Uterus (tissue), 4 donors: Measurements from ENCODE around the gene ZBTB33. TPM values are rescaled to one million over a fixed set of nuclear protein-coding genes. Genes with fewer than 3 reads are reported as not detected.

Source experiments
- DNase-seq, 2 donors: peaks; one replicate each; pipeline ENCODE4 v3.0.0-alpha.2; 2019 to 2020
- H3K27ac ChIP-seq, 2 donors: fragments of 200-600 bp; sonication (generic); 1 replicate in 1 of 2; 2 replicates in 1 of 2; pipeline ENCODE4 v1.5.1; 2016 to 2018
- H3K27me3 ChIP-seq, 2 donors: fragments of 200-600 bp; sonication (generic); one replicate each; pipeline ENCODE4 v1.5.1; 2018 to 2019; ENCODE audit warnings: control low read depth in 1 of 2
- H3K36me3 ChIP-seq, 2 donors: fragments of 200-600 bp; sonication (generic); one replicate each; pipeline ENCODE4 v1.5.1; 2019; ENCODE audit warnings: control low read depth in 1 of 2
- H3K4me1 ChIP-seq, 2 donors: fragments of 200-600 bp; sonication (generic); one replicate each; pipeline ENCODE4 v1.5.1; 2018 to 2019; ENCODE audit warnings: control low read depth in 1 of 2
- H3K4me3 ChIP-seq, 2 donors: fragments of 200-600 bp; sonication (generic); 1 replicate in 1 of 2; 2 replicates in 1 of 2; pipeline ENCODE4 v1.5.1; 2018 to 2019; ENCODE audit warnings: mild to moderate bottlenecking in 1 of 2
- H3K9me3 ChIP-seq, 2 donors: fragments of 200-600 bp; sonication (generic); one replicate each; pipeline ENCODE4 v1.5.1; 2019; ENCODE audit warnings: control low read depth in 1 of 2
- CTCF ChIP-seq, 4 experiments: fragments of 200-600 bp in 2 of 4; fragments of 450-650 bp in 2 of 4; sonication (generic) in 2 of 4; IDR thresholded peaks; one replicate each; pipeline ENCODE4 v1.5.1; 2016 to 2019; ENCODE audit warnings: antibody characterized with exemption in 4 of 4, mild to moderate bottlenecking in 2 of 4, moderate library complexity in 1 of 4
- POLR2A ChIP-seq, 2 donors: fragments of 450-650 bp; IDR thresholded peaks; one replicate each; pipeline ENCODE4 v1.6.1; 2016; ENCODE audit warnings: antibody characterized with exemption in 2 of 2, mild to moderate bottlenecking in 1 of 2, moderate library complexity in 1 of 2
- intact Hi-C: fragments of 100-400 bp; cut with DNase I; formaldehyde crosslinking; loops from one replicate; pipeline ENCODE4 v1.15.1; 2023; ENCODE audit warnings: low total_unique reads
- total RNA-seq, 4 donors: library from RNA; depleted of rRNA in 3 of 4; stranded (reverse); fragments of >200 nt in 3 of 4; gene quantifications; one replicate each; pipeline versions ENCODE4 v1.1.0 to v1.2.4, GENCODE V29; 2014 to 2023
- donor health status: DM: yes; HTN: yes; CAD: no.

The ZBTB33 gene
- total RNA-seq, 4 donors from 2014 or later: 7.6 to 32.4 (median 12.7) TPM

GRCh38 chrX:120213438-120214265 is 37.0 kb upstream of the ZBTB33 start:
- intact Hi-C loops: no loop called here
- no peaks in the 10 kb centered on the region for H3K4me1 ChIP-seq
- H3K27me3 ChIP-seq: no peaks in the 10 kb centered on the region

GRCh38 chrX:120223374-120223773 is 27.2 kb upstream of the ZBTB33 start:
- Histone ChIP-seq H3K9me3 (no peaks in the 10 kb centered on the region), H3K4me3 (no peak overlapping the region), H3K27ac (no peak overlapping the region), H3K4me1 (no peaks in the 10 kb centered on the region), H3K36me3 (no peaks in the 10 kb centered on the region), H3K27me3 (no peaks in the 10 kb centered on the region)
- TF ChIP-seq POLR2A (IDR thresholded peaks at IDR 0.05) (no peak), CTCF (IDR thresholded peaks at IDR 0.05) (no peak)
- DNase-seq: no peak
- intact Hi-C loops: no loop called here

More at GRCh38 chrX:120213438-120214265, 37.0 kb upstream of the ZBTB33 start:
- Histone ChIP-seq H3K36me3 (no peaks in the 10 kb centered on the region), H3K27ac (no peak overlapping the region), H3K4me3 (no peak overlapping the region), H3K9me3 (no peaks in the 10 kb centered on the region)
- DNase-seq: peak; percentile 43 to 48
- TF ChIP-seq POLR2A (IDR thresholded peaks at IDR 0.05) (no peak), CTCF (IDR thresholded peaks at IDR 0.05) (peak; percentile 50 to 58 (median 54))

- Histone ChIP-seq H3K9me3 (no peaks in the 10 kb centered on the region), H3K4me3 (no peak overlapping the region), H3K27me3 (no peaks in the 10 kb centered on the region), H3K4me1 (no peaks in the 10 kb centered on the region), H3K36me3 (no peaks in the 10 kb centered on the region), H3K27ac (no peak overlapping the region)
- DNase-seq: no peak
- TF ChIP-seq CTCF (IDR thresholded peaks at IDR 0.05) (no peak), POLR2A (IDR thresholded peaks at IDR 0.05) (no peak)
- intact Hi-C loops: no loop called here
These were observed 26.2 kb upstream of the ZBTB33 start for GRCh38 chrX:120224388-120224787.

GRCh38 chrX:120228187-120228908 is 22.3 kb upstream of the ZBTB33 start:
- no peaks in the 10 kb centered on the region for H3K4me1 ChIP-seq
- H3K27ac ChIP-seq: no peak overlapping the region
- no peak overlapping the region for H3K4me3 ChIP-seq
- H3K27me3 ChIP-seq: peaks cover 0 to 5% of the 10 kb centered on the region in 2 donors
- DNase-seq: no peak
- intact Hi-C loops: no loop called here
- TF ChIP-seq CTCF (IDR thresholded peaks at IDR 0.05) (no peak), POLR2A (IDR thresholded peaks at IDR 0.05) (no peak)
- no peaks in the 10 kb centered on the region for H3K9me3 ChIP-seq
- H3K36me3 ChIP-seq: no peaks in the 10 kb centered on the region

- TF ChIP-seq CTCF (IDR thresholded peaks at IDR 0.05): no peak
- no peak for TF ChIP-seq POLR2A (IDR thresholded peaks at IDR 0.05)
- intact Hi-C loops: no loop called here
- Histone ChIP-seq H3K36me3 (no peaks in the 10 kb centered on the region), H3K27me3 (peaks cover 0 to 5% of the 10 kb centered on the region in 2 donors), H3K4me1 (no peaks in the 10 kb centered on the region), H3K9me3 (no peaks in the 10 kb centered on the region), H3K27ac (no peak overlapping the region), H3K4me3 (no peak overlapping the region)
- DNase-seq: no peak
These were observed 15.3 kb upstream of the ZBTB33 start for GRCh38 chrX:120235284-120235683.
